GM21529 (cell line): Measurements from ENCODE around the gene MXI1.
"Not testable (repeated sequence)": the region's sequence is repeated elsewhere in the genome, so short reads cannot be mapped to it uniquely, and the experiment has no call there.

Experiments used
- ATAC-seq: cut with Tn5 transposase; IDR thresholded peaks from one replicate; pipeline ENCODE4 v1.9.1; 2021; ENCODE audit not compliant: unreplicated experiment

MXI1 gene

DNA sequence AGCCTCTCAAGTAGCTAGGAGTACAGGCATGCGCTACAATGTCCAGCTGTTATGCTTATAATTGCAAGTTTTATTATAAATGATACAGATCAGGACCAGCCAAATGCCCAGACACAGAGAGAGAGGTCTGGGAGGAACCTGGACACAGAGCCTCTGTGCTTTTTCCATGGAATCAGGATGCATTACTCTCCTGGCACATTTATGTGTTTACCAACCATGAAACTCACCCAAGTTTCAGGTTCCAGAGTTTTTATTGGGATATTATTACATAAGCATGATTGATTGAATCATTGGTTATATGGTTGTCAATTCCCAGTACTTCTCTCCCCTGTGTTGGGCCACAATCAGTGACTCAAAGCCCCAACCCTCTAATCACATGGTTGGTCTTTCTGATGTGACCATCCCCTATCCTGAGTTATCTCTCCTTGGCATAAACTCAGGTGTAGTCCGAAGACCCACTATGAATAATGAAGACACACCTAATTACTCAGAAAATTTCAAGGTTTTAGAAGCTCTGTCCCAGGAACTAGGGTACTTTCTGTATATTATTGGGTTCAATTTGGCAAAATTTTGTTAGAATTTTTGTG is 30.6 kb downstream of the MXI1 start:
- no peak for ATAC-seq

DNA sequence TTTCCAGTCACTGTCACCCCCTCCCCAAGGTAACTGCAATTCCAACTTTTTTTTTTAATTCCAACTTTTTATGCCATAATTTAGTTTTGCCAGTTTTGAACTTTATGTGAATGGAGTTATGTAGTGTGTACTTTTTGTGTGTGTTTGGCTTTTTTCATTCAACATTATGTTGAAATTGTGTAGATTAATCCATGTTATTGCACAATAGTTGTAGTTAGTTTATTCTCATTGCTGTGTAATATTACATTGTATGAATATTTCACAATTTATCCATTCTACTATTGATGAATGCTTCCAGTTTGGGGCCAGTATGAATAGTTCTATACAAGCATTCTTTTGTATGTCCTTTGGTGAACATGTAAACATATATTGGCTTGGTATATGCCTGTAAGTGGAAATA is 32.5 kb downstream of the MXI1 start:
- ATAC-seq, result no peak

DNA sequence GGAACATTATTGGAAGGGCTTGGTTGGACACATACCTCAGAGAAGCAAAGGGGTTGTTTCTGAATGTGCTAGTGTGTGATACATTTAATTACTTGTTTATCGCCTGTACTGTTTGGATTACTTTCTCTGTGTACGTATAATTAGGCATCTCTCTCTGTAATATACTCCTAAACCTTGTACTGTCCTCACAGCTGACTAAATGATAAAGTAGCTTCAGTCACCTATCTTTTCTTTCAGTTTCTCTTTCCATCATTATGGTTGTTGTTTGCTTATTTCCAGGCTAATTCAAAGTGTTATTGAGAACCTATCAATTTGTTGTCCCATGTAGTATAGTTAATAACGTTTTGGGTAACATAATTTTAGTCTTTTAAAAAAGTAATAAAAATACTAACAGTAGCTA is 34.0 kb downstream of the MXI1 start:
- ATAC-seq, result no peak

DNA sequence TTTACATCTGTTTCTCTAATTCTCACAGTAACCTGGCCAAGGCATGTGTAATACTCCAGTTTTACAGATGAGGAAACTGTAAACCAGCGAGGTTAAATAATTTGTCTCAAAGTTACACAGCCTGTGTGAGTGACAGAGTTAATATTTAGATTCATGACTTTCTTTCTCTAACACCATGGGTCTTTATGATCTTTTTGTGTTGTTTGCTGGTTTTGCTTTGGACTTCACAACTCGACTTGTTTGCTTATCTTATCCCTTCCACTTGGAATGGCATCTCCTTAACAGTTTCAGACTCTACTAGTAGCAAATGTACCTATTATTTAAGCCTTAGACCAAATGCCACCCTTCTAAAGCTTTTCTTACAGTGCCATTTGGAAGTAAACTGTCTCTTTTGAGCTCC is 34.4 kb downstream of the MXI1 start:
- no peak for ATAC-seq

DNA sequence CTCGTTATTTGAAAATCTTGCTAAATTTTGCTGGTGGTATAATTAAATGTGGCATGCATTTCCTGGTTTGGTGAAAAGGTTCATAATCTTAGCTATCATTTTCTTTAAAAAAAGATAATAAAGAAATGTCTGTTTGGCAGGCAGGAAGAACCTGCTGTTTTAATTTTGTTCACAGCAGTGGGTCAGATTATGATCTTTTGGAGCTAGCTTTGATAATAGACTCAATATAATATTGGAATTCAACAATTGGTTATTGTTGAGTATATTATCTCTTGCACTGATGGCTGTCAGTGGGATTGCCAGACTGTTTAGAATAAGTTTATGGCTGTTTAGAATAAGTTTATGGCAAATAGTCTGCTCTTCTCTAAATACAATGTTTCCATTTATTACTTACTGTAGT is 35.1 kb downstream of the MXI1 start:
- no peak for ATAC-seq

DNA sequence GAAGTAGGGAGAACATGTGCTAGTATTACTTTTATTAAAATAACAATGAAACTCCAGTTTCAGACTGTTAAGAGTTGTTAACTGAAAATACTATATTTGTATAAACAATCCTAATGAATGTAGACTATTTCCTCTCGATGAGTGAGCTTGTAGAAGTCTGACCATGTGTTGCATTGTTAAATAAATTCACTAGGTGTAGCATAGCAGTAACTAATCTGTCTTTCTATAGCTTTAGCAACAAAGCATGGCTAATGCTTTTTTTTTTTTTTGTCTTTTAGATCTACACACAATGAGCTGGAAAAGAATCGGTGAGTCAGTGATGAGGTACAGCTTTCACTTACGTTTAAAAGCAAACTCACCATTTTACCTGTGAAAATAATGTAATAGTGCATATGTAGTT is 37.1 kb downstream of the MXI1 start:
- no peak for ATAC-seq

DNA sequence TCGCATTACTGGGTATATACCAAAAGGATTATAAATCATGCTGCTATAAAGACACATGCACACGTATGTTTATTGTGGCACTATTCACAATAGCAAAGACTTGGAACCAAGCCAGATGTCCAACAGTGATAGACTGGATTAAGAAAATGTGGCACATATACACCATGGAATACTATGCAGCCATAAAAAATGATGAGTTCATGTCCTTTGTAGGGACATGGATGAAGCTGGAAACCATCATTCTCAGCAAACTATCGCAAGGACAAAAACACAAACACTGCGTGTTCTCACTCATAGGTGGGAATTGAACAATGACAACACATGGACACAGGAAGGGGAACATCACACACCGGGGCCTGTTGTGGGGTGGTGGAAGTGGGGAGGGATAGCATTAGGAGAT is 40.4 kb downstream of the MXI1 start:
- ATAC-seq, result not testable (repeated sequence)

DNA sequence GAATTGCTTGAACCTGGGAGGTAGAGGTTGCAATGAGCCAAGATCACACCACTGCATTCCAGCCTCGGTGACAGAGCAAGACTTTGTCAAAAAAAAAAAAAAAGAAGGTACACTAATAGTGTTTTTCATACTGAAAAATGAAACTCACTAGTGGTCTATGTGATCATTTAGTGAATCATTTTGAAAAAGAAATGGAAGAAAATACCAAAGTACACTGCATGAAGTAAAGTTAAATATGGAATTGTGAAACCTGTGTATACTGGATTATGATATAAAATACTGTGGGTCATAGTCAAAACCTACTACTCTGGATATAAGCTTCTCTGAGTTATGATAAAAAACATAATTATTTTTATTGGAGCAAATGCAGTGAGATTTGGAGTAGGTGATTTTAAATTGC is 42.1 kb downstream of the MXI1 start:
- peak; percentile 68 for ATAC-seq

DNA sequence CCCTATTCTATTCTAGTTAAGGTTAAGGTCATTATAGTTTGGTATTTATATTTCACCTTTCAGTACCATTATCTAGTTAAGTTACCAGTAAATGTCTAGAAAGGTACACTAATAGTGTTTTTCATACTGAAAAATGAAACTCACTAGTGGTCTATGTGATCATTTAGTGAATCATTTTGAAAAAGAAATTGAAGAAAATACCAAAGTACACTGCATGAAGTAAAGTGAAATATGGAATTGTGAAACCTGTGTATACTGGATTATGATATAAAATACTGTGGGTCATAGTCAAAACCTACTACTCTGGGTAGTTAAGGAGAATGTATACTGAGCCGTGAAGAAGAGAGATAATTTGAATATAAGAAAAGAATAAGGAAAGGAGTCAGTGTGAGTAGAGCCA is 44.0 kb downstream of the MXI1 start:
- ATAC-seq, result peak; percentile 84

DNA sequence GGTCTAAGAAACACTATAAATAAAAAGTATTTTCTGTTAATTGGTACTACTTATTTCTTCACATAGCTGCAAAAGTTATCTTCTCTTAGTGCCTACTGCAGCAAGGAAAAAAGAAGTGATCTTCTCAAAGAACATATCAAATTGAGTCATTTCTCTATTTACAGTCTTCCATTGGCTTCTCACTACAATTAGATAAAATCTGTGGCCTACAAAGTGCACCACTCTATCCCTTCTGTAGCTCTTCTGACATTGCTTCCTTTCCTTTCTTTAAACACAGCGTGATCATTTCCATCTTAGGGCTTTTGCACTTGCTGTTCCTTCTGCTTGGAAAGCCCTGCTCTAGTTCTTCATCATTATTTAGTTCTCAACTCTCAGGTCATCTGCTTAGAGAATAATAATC is 44.7 kb downstream of the MXI1 start:
- no peak for ATAC-seq

DNA sequence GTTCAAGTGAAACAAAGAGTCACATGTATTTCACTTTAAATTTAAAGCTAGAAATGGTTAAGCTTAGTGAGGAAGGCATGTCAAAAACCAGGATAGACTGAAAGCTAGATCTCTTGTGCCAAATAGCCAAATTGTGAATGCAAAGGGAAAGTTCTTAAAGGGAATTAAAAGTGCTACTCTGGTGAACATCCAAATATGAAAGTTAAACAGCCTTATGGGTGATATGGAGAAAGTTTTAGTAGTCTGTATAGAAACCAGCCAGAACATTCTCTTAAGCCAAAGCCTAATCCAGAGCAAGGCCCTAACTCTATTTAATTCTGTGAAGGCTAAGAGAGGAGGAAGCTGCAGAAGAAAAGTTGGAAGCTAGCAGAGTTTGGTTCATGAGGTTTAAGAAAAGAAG is 47.1 kb downstream of the MXI1 start:
- ATAC-seq, result no peak

DNA sequence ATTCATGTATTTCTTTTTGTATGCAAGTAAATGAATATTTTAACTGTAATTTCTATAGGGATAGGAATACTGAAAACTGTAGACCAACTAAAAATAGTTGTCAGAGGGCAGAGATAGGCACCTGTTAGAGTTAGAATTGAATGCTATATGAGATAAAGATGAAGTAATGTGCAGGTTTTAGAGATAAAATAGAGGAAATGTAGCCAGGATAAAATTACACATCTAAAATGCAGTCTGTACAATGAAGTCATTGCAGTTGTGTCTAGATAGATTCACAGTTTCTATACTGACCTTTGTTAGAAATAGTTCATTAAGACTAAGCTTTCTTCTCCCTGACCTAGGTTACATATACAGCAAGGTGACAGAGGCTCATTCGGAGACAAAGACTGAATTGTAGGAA is 51.1 kb downstream of the MXI1 start:
- ATAC-seq, result no peak

DNA sequence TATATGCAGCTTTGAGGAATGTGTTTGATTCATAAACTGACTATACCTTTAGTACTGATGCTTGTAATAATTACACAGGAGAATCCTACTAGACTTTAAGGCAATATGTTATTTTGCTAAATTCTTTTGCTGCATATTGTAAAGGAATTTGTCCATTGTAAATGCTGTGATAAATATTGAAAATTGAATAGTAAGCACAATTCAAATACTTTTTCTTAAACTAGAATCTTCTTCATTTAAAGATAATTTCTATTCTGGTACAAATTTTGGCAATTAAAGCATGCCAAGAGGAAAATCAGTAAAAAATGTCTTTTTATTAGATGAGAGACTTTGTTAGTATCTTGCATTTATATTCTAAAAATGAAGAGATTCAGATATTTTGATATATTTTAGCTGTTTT is 51.9 kb downstream of the MXI1 start:
- ATAC-seq, result no peak

DNA sequence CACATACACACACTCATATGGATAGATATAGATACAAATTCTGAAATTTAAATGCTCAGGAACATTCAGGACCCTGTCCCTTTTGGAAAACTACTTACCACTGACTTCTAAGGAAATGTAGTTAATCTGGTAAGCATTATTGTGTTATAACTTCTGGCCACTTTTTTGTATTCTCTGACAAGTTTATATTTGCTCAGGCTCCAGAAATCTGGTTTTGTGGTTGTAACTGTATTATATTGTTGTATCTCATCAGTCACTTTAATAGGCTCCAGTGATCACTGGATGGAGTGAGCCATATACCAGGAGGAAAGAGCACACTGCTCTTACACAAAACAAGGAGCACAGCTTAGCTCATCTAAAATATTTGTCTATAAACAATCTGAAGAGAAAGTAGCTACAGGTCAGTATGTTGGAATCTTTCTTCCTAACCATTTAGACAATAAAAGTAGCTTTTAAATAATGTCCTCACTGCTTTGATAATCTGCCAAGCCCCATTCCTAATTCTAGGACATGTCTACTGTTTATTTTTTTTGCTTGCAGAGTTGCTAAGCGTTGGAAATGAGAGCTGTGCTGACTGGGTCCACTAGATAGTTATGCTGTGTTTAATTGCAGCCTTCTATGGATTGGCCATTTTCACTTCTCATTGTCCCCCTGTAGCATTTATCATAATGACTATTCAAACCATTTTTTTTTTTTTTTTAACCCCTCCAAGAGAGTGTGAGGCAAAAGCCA is 53.5 kb downstream of the MXI1 start:
- ATAC-seq, result no peak

DNA sequence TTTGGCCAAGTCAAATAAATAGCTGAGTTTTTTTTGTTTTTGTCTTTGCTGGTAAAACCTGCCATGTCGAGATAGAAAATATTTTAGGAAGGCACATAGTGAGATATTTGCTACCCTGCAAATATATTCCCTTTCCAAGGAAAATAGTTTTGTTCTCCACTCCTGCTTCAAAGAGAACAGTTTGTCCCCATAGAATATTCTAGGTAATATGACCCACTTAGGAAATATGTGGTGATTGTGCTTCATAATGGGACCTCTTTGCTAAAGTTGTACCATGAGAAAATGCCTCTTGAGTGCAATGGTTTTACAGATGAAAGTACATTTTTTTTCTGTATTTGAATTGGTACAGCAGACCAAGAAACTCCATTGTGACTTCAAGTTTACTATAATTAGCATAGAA is 55.8 kb downstream of the MXI1 start:
- no peak for ATAC-seq

DNA sequence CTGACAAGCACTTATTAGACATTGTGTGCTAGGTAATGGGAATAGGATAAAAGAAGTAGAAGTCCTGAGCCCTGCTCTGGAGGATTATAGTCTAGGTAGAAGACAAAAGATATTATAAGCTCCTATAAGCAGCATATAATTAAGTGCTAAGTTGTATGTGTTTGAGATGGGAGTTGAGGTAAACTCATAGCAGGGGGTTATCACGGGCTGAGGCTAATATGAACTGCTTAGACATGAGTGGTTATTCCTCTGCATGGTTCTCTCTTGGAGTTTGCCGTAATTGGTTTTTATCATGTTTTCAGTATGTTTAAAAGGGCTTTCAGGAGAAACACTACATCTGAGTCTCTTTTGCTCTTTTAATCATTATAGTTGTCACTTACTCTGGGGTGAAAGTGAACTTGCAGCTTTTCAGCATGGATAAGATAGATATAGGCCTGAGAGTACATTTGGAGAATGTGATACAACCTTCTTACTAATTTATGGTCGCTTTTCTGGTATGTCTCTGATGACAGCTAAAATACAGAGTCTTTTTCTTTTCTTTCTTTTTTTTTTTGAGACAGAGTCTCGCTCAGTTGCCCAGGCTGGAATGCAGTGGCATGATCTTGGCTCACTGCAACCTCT is 58.3 kb downstream of the MXI1 start:
- ATAC-seq, result no peak

DNA sequence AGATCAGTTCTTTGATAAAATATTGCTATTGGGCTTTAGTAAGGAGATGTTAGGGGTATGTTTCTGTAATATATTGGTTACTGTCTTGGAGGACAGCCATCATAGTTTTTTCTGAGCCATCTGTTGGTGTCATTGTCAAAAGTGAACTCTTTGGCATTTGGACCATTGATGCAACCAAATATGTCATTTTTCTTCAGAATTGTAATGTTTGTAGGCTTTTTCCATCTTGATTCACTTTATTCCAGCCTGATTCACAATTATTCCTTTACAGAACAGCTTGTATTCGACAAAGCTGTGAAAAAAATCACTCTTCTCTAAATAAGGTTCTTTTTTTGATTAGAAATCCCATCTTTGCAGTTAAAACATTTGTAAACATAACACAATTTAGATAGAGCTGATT is 59.9 kb downstream of the MXI1 start:
- no peak for ATAC-seq

DNA sequence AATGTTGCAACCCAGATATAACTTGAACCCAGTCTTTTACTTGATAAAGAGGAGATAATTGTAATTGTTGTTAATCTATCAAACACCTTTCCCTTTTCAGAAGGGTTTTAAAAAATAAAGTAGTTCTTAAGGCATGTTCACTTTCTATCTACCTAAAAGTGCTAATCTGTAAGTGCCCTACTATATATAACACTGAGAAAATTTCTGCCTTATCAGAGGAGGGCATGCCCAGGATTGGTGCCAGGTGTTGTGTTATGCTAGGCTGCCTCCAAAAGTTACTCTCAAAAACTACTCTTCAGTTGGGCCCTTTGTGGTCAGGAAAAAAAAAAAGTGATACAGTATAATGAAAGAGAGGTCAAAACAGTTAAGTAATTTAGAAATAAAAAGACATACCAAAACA is 61.0 kb downstream of the MXI1 start:
- no peak for ATAC-seq

DNA sequence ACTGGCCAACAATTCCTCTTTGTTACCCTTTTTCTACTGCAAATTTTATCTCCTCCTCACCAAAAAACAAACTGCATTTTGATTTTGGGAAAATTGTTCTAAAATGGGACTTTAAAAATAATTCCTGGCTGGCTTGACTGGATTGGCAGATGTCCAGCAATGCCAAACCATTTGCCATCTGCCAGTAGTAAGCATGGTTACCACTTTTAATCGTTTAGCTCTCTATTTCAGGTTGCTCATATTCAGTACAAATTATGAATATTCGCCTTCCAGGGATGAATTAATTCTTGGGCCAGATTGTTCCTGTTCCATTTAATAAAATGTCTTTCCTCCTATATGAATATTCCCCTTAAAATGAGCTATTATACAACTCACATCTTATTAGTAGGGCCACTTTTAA is 61.6 kb downstream of the MXI1 start:
- ATAC-seq, result no peak

DNA sequence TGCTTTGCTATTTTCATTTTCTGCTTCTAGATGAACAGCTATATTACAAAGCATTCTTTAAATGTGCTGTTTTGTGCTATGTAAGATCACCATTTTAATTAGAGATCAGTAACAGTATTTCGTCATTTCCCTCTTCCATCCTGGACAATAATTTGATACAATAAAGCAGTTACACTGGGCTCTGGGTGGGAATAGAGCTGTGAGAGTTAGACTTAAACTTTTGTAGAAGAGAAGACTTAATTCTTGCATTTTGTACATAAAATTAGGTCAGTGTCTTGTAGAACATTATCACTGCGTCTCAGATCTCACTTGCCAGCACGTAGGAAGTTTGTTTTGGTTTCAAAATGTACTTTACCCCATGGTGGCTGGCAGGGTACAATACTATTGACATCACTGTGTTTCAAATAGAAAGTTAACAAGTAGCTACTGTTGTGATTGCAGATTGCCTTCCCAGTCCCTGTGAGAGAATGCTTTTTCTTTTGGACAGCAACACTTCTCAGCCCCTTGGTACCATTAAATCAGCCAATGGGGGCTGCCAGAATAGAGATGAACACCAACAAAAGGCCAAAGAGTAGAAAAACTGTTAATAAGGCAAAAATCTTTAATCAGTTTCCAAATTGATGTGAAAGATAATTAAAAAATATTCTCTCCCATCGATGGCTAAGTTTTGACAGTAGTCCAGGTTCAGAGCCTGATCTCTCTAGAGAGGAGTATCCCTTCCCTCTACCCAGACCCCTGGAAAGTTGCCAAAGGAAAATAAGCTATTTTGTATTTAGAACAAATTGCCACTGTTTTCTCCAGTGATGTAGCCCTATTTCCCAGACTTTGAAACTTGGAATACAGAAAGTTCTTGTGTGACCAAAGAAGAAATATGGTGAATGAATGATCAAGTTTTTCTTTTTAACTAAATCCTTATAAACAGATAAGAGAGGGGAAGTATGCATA is 62.2 kb downstream of the MXI1 start:
- ATAC-seq, result peak; percentile 32

DNA sequence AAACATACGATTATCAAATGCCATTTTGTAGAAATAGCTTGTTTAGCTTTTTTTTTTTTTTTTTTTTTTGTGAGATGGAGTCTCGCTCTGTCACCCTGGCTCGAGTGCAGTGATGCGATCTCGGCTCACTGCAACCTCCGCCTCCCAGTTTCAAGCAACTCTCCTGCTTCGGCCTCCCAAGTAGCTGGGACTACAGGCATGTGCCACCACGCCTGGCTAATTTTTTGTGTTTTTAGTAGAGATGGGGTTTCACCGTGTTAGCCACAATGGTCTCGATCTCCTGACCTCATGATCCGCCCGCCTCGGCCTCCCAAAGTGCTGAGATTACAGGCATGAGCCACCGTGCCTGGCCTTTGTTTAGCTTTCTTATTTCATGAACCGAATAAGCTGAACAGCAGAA is 65.6 kb downstream of the MXI1 start:
- ATAC-seq, result not testable (repeated sequence)

DNA sequence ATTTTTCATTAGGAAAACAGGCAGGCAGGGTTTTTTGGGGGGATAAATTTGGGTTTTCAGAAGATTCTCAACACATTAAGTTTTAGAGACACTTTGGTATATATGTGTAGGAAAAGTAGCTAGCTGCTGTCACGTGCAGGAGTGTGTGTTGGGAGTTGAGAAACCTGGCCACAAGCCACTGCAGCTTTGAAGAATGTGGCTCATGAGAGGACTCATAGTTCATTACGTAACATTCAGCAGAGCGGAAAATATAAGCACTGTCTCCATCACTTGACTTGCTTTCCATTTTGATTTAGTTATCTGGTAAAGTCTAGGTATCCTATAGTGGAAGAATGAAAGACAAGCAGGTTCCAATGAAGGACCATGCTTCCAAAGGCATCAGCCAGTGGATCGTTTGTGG is 66.1 kb downstream of the MXI1 start:
- peak; percentile 38 for ATAC-seq
